ENCODE data around the gene FAF1. TPM values are rescaled to one million over a fixed set of nuclear protein-coding genes. Genes with fewer than 3 reads are reported as not detected.

FAF1 gene
- total RNA-seq, 1 experiment from 2014 or later = 78.7 TPM

DNA sequence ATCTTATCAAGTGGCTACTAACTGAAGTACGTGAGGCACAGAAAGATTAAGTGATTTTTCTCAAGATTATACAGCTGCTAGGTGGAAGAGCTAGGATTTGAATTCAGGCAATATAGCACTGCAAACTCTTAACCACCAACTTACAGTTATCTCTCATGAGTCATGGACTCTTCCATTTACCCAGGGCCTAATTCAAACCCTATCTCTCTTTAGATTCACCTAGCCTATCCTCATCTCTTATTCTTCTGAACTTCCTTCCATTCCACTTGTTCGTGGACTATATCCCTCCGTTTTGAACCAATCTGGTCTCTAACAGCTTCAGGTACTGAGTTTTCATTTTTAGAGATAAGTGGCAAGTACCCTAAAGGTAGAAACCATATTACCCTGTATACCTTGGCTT, 444.0 kb downstream of the FAF1 start:
- Histone ChIP-seq H3K9me3 (no peaks in the 10 kb centered on the region), H3K27me3 (replicated peaks; ENCODE audit: control insufficient read depth, insufficient read depth, low read length) (no peaks in the 10 kb centered on the region), H3K4me1 (no peaks in the 10 kb centered on the region), H3K36me3 (ENCODE audit: control insufficient read depth, insufficient read depth, low read length) (no peaks in the 10 kb centered on the region; the same call in 1 of the 2 replicates), H3K4me3 (ENCODE audit: low read depth, low read length) (no peak overlapping the region)
- no peak overlapping the region for H3K4me3 Mint-ChIP-seq (ENCODE audit: unreplicated experiment)
- H3K27me3 Mint-ChIP-seq (ENCODE audit: insufficient read depth, unreplicated experiment) = no peaks in the 10 kb centered on the region
- intact Hi-C loops (cut with micrococcal nuclease; ENCODE audit: unreplicated experiment) = no loop called here
- ChIA-PET POLR2A (no interaction called here), CTCF (no interaction called here)
- DNase-seq = no peak
- BruUV-seq (replicated peaks) = no TSS peak
- no peaks in the 10 kb centered on the region for H3K9me3 Mint-ChIP-seq (ENCODE audit: unreplicated experiment)
- no peak for TF ChIP-seq CTCF (IDR thresholded peaks at IDR 0.05; ENCODE audit: insufficient read depth in 1 of 2, low read depth in 1 of 2, low read length in 1 of 2, severe bottlenecking in 1 of 2, unreplicated experiment in 1 of 2)
- H3K36me3 Mint-ChIP-seq (ENCODE audit: insufficient read depth, unreplicated experiment) = peaks cover 17% of the 10 kb centered on the region
- H3K4me1 Mint-ChIP-seq (ENCODE audit: low read depth, unreplicated experiment) = no peaks in the 10 kb centered on the region
- no peak overlapping the region for H3K27ac Mint-ChIP-seq (ENCODE audit: unreplicated experiment)

DNA sequence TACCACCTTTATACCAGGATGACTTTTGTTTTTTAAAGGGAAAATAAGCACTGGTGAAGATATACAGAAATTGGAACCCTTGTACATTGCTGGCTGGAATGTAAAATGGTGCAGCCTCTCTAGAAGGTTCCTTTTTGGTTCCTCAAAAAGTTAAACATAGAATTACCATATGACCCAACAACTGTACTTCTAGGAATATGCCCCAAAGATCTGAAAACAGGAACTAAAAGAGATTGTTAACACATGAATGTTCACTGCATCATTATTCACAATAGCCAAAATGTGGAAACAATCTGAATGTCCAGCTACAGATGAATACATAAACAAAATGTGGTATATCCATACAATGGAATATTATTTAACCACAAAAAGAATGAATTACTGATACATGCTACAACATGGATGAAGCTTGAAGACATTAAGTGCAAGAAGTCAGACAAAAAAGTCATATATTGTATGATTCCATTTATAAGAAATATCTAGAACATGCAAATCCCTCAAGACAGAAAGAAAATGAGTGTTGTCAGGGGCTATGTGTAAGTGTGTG, 452.0 kb downstream of the FAF1 start:
- Histone ChIP-seq H3K36me3 (ENCODE audit: control insufficient read depth, insufficient read depth, low read length) (peaks cover 1% of the 10 kb centered on the region; the same call in 1 of the 2 replicates), H3K27me3 (replicated peaks; ENCODE audit: control insufficient read depth, insufficient read depth, low read length) (no peaks in the 10 kb centered on the region), H3K4me1 (no peaks in the 10 kb centered on the region), H3K9me3 (no peaks in the 10 kb centered on the region), H3K4me3 (ENCODE audit: low read depth, low read length) (no peak overlapping the region)
- DNase-seq = no peak
- no peak overlapping the region for H3K4me3 Mint-ChIP-seq (ENCODE audit: unreplicated experiment)
- peaks cover 10% of the 10 kb centered on the region for H3K9me3 Mint-ChIP-seq (ENCODE audit: unreplicated experiment)
- no peaks in the 10 kb centered on the region for H3K4me1 Mint-ChIP-seq (ENCODE audit: low read depth, unreplicated experiment)
- intact Hi-C loops (cut with micrococcal nuclease; ENCODE audit: unreplicated experiment) = no loop called here
- ChIA-PET POLR2A (no interaction called here), CTCF (no interaction called here)
- BruUV-seq (replicated peaks) = no TSS peak
- H3K36me3 Mint-ChIP-seq (ENCODE audit: insufficient read depth, unreplicated experiment) = peaks cover 16% of the 10 kb centered on the region
- H3K27ac Mint-ChIP-seq (ENCODE audit: unreplicated experiment) = no peak overlapping the region
- H3K27me3 Mint-ChIP-seq (ENCODE audit: insufficient read depth, unreplicated experiment) = no peaks in the 10 kb centered on the region
- TF ChIP-seq CTCF (IDR thresholded peaks at IDR 0.05; ENCODE audit: insufficient read depth in 1 of 2, low read depth in 1 of 2, low read length in 1 of 2, severe bottlenecking in 1 of 2, unreplicated experiment in 1 of 2) = no peak

GRCh38 chr1:50505427-50505826, 454.6 kb downstream of the FAF1 start:
- CTCF ChIA-PET = no interaction called here

More at GRCh38 chr1:50505427-50505826, 454.6 kb downstream of the FAF1 start:
- POLR2A ChIA-PET = no interaction called here
- H3K36me3 Mint-ChIP-seq (ENCODE audit: insufficient read depth, unreplicated experiment) = peaks cover 4% of the 10 kb centered on the region
- peaks cover 1% of the 10 kb centered on the region; the same call in 1 of the 2 replicates for H3K36me3 ChIP-seq (ENCODE audit: control insufficient read depth, insufficient read depth, low read length)
- H3K4me3 Mint-ChIP-seq (ENCODE audit: unreplicated experiment) = no peak overlapping the region
- H3K4me3 ChIP-seq (ENCODE audit: low read depth, low read length) = no peak overlapping the region
- BruUV-seq (replicated peaks) = no TSS peak
- no peak overlapping the region for H3K27ac Mint-ChIP-seq (ENCODE audit: unreplicated experiment)
- no peaks in the 10 kb centered on the region for H3K4me1 Mint-ChIP-seq (ENCODE audit: low read depth, unreplicated experiment)
- intact Hi-C loops (cut with micrococcal nuclease; ENCODE audit: unreplicated experiment) = no loop called here
- no peaks in the 10 kb centered on the region for H3K9me3 ChIP-seq
- no peaks in the 10 kb centered on the region for H3K4me1 ChIP-seq
- TF ChIP-seq CTCF (IDR thresholded peaks at IDR 0.05; ENCODE audit: insufficient read depth in 1 of 2, low read depth in 1 of 2, low read length in 1 of 2, severe bottlenecking in 1 of 2, unreplicated experiment in 1 of 2) = no peak
- peaks cover 10% of the 10 kb centered on the region for H3K9me3 Mint-ChIP-seq (ENCODE audit: unreplicated experiment)
- no peak for DNase-seq
- H3K27me3 ChIP-seq (replicated peaks; ENCODE audit: control insufficient read depth, insufficient read depth, low read length) = no peaks in the 10 kb centered on the region
- H3K27me3 Mint-ChIP-seq (ENCODE audit: insufficient read depth, unreplicated experiment) = no peaks in the 10 kb centered on the region
